Activated effector memory CD4-positive, alpha-beta T cell treated with Interleukin-2 at 50 U/mL for 16 hours (primary cell): ENCODE results near the gene TNNI3.
"Not testable (repeated sequence)": the region's sequence is repeated elsewhere in the genome, so short reads cannot be mapped to it uniquely, and the experiment has no call there.

Experiments used
- DNase-seq: peaks from one replicate; pipeline ENCODE4 v3.0.0-alpha.2; 2020

Gene TNNI3

DNA sequence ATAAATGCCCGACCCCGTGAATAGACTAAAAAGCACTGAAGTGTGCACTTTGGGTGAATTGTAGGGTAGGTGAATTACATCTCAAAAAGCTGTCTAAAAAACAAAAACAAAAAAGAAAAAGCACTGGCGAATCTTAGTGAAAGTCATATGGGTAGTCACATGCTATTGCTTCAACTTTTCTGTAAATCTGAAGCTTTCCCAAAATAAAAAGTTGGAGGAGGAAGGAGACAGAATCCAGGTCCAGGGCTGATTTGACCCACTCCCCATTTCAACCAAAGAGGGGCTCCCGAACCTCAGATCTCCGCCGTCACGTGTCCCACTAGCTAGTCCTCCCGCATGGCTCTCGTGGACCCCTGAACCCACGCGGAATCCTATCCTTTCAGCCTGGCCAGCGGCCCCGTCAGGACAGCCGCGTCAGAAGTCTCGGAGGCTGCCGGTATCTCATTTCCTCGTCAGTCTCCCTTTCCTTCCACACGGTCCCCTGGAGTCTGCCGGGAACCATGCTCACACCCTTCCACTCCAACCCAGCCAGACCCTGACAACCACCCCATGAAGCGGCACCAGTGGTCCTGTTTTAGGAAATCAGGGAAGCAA is 46.2 kb downstream of the TNNI3 start:
- no peak for DNase-seq

- no peak for DNase-seq
Measured at GRCh38 chr19:55109527-55110291, 47.8 kb downstream of the TNNI3 start.

GRCh38 chr19:55107252-55107651 is 50.3 kb downstream of the TNNI3 start:
- DNase-seq: not testable (repeated sequence)

- no peak for DNase-seq
Measured at GRCh38 chr19:55106591-55106990, 50.9 kb downstream of the TNNI3 start.

DNA sequence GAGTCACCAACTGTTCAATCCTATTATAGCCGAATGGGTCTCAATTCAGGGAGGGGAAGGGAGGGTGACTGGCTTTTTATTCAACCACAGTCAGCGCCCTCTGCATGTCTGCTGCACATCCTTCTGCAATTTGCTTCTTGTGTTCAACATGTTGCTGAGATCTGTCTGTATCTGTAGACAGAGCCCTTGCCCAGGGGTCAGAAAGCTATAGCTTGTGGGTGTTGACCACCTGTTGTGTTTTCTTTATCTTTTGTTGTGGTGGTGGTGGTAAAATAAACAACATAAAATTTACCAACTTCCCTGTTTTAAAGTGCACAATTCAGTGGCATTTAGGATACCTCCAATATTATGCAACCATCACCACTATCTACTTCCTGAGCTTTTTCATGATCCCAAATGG is 52.3 kb downstream of the TNNI3 start:
- no peak for DNase-seq

DNA sequence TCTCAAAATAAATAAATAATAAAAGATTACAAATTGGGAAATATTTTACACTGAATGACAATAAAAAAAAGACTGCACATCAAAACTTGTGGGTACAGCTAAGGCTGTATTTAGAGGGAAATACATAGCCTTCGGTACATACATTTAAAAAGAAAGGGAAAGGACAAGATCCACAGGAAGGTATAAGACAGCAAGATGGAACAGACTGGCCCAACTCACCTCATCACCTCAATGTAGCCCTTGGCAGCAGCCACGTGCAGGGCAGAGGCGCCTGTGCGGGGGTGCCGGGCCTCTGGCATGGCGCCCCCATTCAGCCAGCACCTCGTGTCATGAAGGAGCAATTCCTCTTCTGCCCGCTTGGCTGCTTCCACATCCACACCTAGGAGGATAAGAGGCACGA is 54.3 kb downstream of the TNNI3 start:
- DNase-seq: no peak
